Measurements from ENCODE around the gene PPA1.
"Not testable (repeated sequence)": the region's sequence is repeated elsewhere in the genome, so short reads cannot be mapped to it uniquely, and the experiment has no call there.

GRCh38 chr10:70239986-70240385, 6.8 kb upstream of the PPA1 start:
- not testable (repeated sequence) for TF ChIP-seq CTCF (IDR thresholded peaks at IDR 0.05 in 2 of 3, conservative IDR thresholded peaks at IDR 0.05 in 1 of 3; ENCODE audit: borderline replicate concordance in 1 of 3, insufficient read depth in 1 of 3, low read depth in 2 of 3, low read length in 2 of 3); POLR2A (IDR thresholded peaks at IDR 0.05; ENCODE audit: borderline replicate concordance, extremely low read depth, insufficient read depth, insufficient read length); POLR2AphosphoS5 (IDR thresholded peaks at IDR 0.05; ENCODE audit: low read depth, low read length); EZH2 (IDR thresholded peaks at IDR 0.05); SRF (IDR thresholded peaks at IDR 0.05; ENCODE audit: low read depth)

Data from HCT116 (cell line).